DOHH2 (cell line): ENCODE data around the gene CFAP77.

ENCODE experiments used
- H3F3A ChIP-seq: fragments of 200-600 bp; sonication (generic), shearing (Covaris generic); 2 replicates; pipeline ENCODE4 v1.6.0; 2016; ENCODE audit warnings: antibody characterized with exemption, mild to moderate bottlenecking; ENCODE audit not compliant: control insufficient read depth, insufficient read depth
- H3K27ac ChIP-seq: fragments of 200-600 bp; sonication (generic); 2 replicates; pipeline ENCODE4 v1.5.1; 2014; ENCODE audit warnings: low read depth, mild to moderate bottlenecking, low read length, moderate library complexity
- H3K27me3 ChIP-seq: fragments of 200-600 bp; sonication (generic); 2 replicates; pipeline ENCODE4 v1.6.1; 2014; ENCODE audit warnings: mild to moderate bottlenecking, low read length, mixed read lengths; ENCODE audit not compliant: control insufficient read depth
- H3K36me3 ChIP-seq: fragments of 200-600 bp; sonication (generic); 2 replicates; pipeline ENCODE4 v1.6.1; 2014; ENCODE audit warnings: mild to moderate bottlenecking, low read length, moderate library complexity, mixed read lengths; ENCODE audit not compliant: control insufficient read depth
- H3K4me1 ChIP-seq: fragments of 200-600 bp; sonication (generic); 2 replicates; pipeline ENCODE4 v1.6.1; 2014; ENCODE audit warnings: mild to moderate bottlenecking, low read length, mixed read lengths; ENCODE audit not compliant: control insufficient read depth
- H3K4me2 ChIP-seq: fragments of 200-600 bp; sonication (generic); 2 replicates; pipeline ENCODE4 v1.6.0; 2014; ENCODE audit warnings: mild to moderate bottlenecking, low read length, moderate library complexity
- H3K4me3 ChIP-seq: fragments of 200-600 bp; sonication (generic); 2 replicates; pipeline ENCODE4 v1.5.1; 2014; ENCODE audit warnings: mild to moderate bottlenecking, low read length, mixed read lengths
- H3K79me2 ChIP-seq: fragments of 200-600 bp; sonication (generic); 2 replicates; pipeline ENCODE4 v1.6.1; 2014; ENCODE audit warnings: mild to moderate bottlenecking, low read length, mixed read lengths; ENCODE audit not compliant: control insufficient read depth
- H3K9me2 ChIP-seq: fragments of 200-600 bp; sonication (generic); replicated peaks from 2 replicates; pipeline ENCODE4 v1.6.1; 2014; ENCODE audit warnings: mild to moderate bottlenecking, low read length, mixed read lengths; ENCODE audit not compliant: control insufficient read depth
- H3K9me3 ChIP-seq: fragments of 200-600 bp; sonication (generic); 2 replicates; pipeline ENCODE4 v1.6.1; 2014; ENCODE audit warnings: antibody characterized with exemption, low read length, mixed read lengths; ENCODE audit not compliant: control insufficient read depth, insufficient read depth
- H4K20me1 ChIP-seq: fragments of 200-600 bp; sonication (generic); 2 replicates; pipeline ENCODE4 v1.6.0; 2014; ENCODE audit warnings: low read depth, mild to moderate bottlenecking, antibody characterized with exemption, low read length, moderate library complexity; ENCODE audit not compliant: control insufficient read depth, insufficient read depth
- CTCF ChIP-seq: fragments of 200-600 bp; sonication (generic); IDR thresholded peaks from one replicate; pipeline ENCODE4 v1.5.1; 2014; ENCODE audit warnings: antibody characterized with exemption, mild to moderate bottlenecking, low read depth, low read length; ENCODE audit not compliant: poor library complexity, severe bottlenecking
- EZH2phosphoT487 ChIP-seq: fragments of 200-600 bp; sonication (generic); IDR thresholded peaks from 2 replicates; pipeline ENCODE4 v1.6.1; 2017; ENCODE audit warnings: borderline replicate concordance, mild to moderate bottlenecking, antibody characterized with exemption, low read length, moderate library complexity, mixed read lengths

Gene CFAP77

GRCh38 chr9:132584601-132585560 lies 174.9 kb downstream of the CFAP77 start:
- Histone ChIP-seq H3K9me2 (no peaks in the 10 kb centered on the region), H3K4me2 (no peak overlapping the region), H3K36me3 (no peaks in the 10 kb centered on the region), H4K20me1 (no peaks in the 10 kb centered on the region), H3K27me3 (peaks cover 33% of the 10 kb centered on the region), H3K27ac (no peak overlapping the region), H3K9me3 (no peaks in the 10 kb centered on the region), H3K4me3 (no peak overlapping the region), H3K79me2 (no peaks in the 10 kb centered on the region), H3K4me1 (no peaks in the 10 kb centered on the region), H3F3A (no peaks in the 10 kb centered on the region)
- TF ChIP-seq EZH2phosphoT487 (no peak), CTCF (no peak)

GRCh38 chr9:132585954-132586829 lies 176.2 kb downstream of the CFAP77 start:
- Histone ChIP-seq H3K27me3 (peaks cover 29% of the 10 kb centered on the region), H3K27ac (no peak overlapping the region), H3K9me2 (no peaks in the 10 kb centered on the region), H3K4me3 (no peak overlapping the region), H3F3A (no peaks in the 10 kb centered on the region), H3K4me2 (no peak overlapping the region), H3K9me3 (no peaks in the 10 kb centered on the region), H3K36me3 (no peaks in the 10 kb centered on the region), H3K79me2 (no peaks in the 10 kb centered on the region), H4K20me1 (no peaks in the 10 kb centered on the region), H3K4me1 (no peaks in the 10 kb centered on the region)
- TF ChIP-seq CTCF (no peak), EZH2phosphoT487 (no peak)

GRCh38 chr9:132586830-132587591 lies 177.0 kb downstream of the CFAP77 start:
- Histone ChIP-seq H3K4me2 (no peak overlapping the region), H3K9me2 (no peaks in the 10 kb centered on the region), H3K27me3 (peaks cover 24% of the 10 kb centered on the region), H3K79me2 (no peaks in the 10 kb centered on the region), H4K20me1 (no peaks in the 10 kb centered on the region), H3K36me3 (no peaks in the 10 kb centered on the region), H3K9me3 (no peaks in the 10 kb centered on the region), H3F3A (no peaks in the 10 kb centered on the region), H3K27ac (no peak overlapping the region), H3K4me1 (no peaks in the 10 kb centered on the region), H3K4me3 (no peak overlapping the region)
- TF ChIP-seq EZH2phosphoT487, result no peak
- no peak for TF ChIP-seq CTCF
